ENCODE data around the gene TSPAN9.

Gene TSPAN9

GRCh38 chr12:3271146-3271545 lies 194.0 kb downstream of the TSPAN9 start:
- Mint-ChIP-seq H3K4me3 (no peak overlapping the region), H3K4me1 (peaks cover 62% of the 10 kb centered on the region), H3K27ac (no peak overlapping the region), H3K36me3 (ENCODE audit: low read depth) (no peaks in the 10 kb centered on the region), H3K27me3 (ENCODE audit: low read depth) (peaks cover 22% of the 10 kb centered on the region), H3K9me3 (no peaks in the 10 kb centered on the region)
- TF ChIP-seq CTCF (IDR thresholded peaks at IDR 0.05; ENCODE audit: unreplicated experiment in 3 of 3) = no peak

GRCh38 chr12:3271639-3272038 lies 194.5 kb downstream of the TSPAN9 start:
- Mint-ChIP-seq H3K27me3 (ENCODE audit: low read depth) (peaks cover 22% of the 10 kb centered on the region), H3K4me1 (peaks cover 63% of the 10 kb centered on the region), H3K4me3 (no peak overlapping the region), H3K9me3 (no peaks in the 10 kb centered on the region), H3K36me3 (ENCODE audit: low read depth) (no peaks in the 10 kb centered on the region), H3K27ac (no peak overlapping the region)
- no peak for TF ChIP-seq CTCF (IDR thresholded peaks at IDR 0.05; ENCODE audit: unreplicated experiment in 3 of 3)

- no peak for TF ChIP-seq CTCF (IDR thresholded peaks at IDR 0.05; ENCODE audit: unreplicated experiment in 3 of 3)
- H3K4me3 Mint-ChIP-seq = no peak overlapping the region
- no peak overlapping the region for H3K27ac Mint-ChIP-seq
- H3K36me3 Mint-ChIP-seq (ENCODE audit: low read depth) = no peaks in the 10 kb centered on the region
- no peaks in the 10 kb centered on the region for H3K9me3 Mint-ChIP-seq
- H3K4me1 Mint-ChIP-seq = peaks cover 61% of the 10 kb centered on the region
- peaks cover 22% of the 10 kb centered on the region for H3K27me3 Mint-ChIP-seq (ENCODE audit: low read depth)
Measured at GRCh38 chr12:3272958-3273357, 195.8 kb downstream of the TSPAN9 start.

- Mint-ChIP-seq H3K27ac (no peak overlapping the region), H3K36me3 (ENCODE audit: low read depth) (no peaks in the 10 kb centered on the region), H3K9me3 (no peaks in the 10 kb centered on the region), H3K4me3 (no peak overlapping the region), H3K27me3 (ENCODE audit: low read depth) (peaks cover 22% of the 10 kb centered on the region), H3K4me1 (peaks cover 61% of the 10 kb centered on the region)
- TF ChIP-seq CTCF (IDR thresholded peaks at IDR 0.05; ENCODE audit: unreplicated experiment in 3 of 3) = no peak
Measured at GRCh38 chr12:3273409-3273853, 196.3 kb downstream of the TSPAN9 start.

GRCh38 chr12:3274664-3275063 lies 197.5 kb downstream of the TSPAN9 start:
- H3K27me3 Mint-ChIP-seq (ENCODE audit: low read depth) = peaks cover 18% of the 10 kb centered on the region
- peaks cover 65% of the 10 kb centered on the region for H3K4me1 Mint-ChIP-seq
- no peaks in the 10 kb centered on the region for H3K9me3 Mint-ChIP-seq
- H3K27ac Mint-ChIP-seq = no peak overlapping the region
- no peak for TF ChIP-seq CTCF (IDR thresholded peaks at IDR 0.05; ENCODE audit: unreplicated experiment in 3 of 3)
- no peak overlapping the region for H3K4me3 Mint-ChIP-seq
- H3K36me3 Mint-ChIP-seq (ENCODE audit: low read depth) = peaks cover 3% of the 10 kb centered on the region

- Mint-ChIP-seq H3K4me3 (no peak overlapping the region), H3K36me3 (ENCODE audit: low read depth) (peaks cover 3% of the 10 kb centered on the region), H3K9me3 (no peaks in the 10 kb centered on the region), H3K27ac (no peak overlapping the region), H3K27me3 (ENCODE audit: low read depth) (peaks cover 16% of the 10 kb centered on the region), H3K4me1 (peaks cover 62% of the 10 kb centered on the region)
- TF ChIP-seq CTCF (IDR thresholded peaks at IDR 0.05; ENCODE audit: unreplicated experiment in 3 of 3) = peak; percentile 98 to 99 (median 98)
Measured at GRCh38 chr12:3275171-3276041, 198.2 kb downstream of the TSPAN9 start.
